CD4-positive, alpha-beta T cell treated with Interleukin-12 subunit alpha and Interleukin-12 subunit beta, for 1 hour (primary cell): ENCODE measurements around the gene TIPARP.

Experiments used
- DNase-seq: peaks from one replicate; pipeline ENCODE4 v3.0.0-alpha.2; 2020

The TIPARP gene

GRCh38 chr3:156743859-156744258 is 69.5 kb downstream of the TIPARP start:
- no peak for DNase-seq

- DNase-seq = no peak
Observed at GRCh38 chr3:156744631-156745030, 70.2 kb downstream of the TIPARP start.

GRCh38 chr3:156745766-156746165 is 71.4 kb downstream of the TIPARP start:
- DNase-seq = no peak

- DNase-seq = no peak
Observed at GRCh38 chr3:156747046-156747445, 72.7 kb downstream of the TIPARP start.

GRCh38 chr3:156749244-156749643 is 74.9 kb downstream of the TIPARP start:
- DNase-seq = no peak

- no peak for DNase-seq
Observed at GRCh38 chr3:156750191-156750873, 75.9 kb downstream of the TIPARP start.

- no peak for DNase-seq
Observed at GRCh38 chr3:156750874-156751245, 76.5 kb downstream of the TIPARP start.

GRCh38 chr3:156751461-156752025 is 77.2 kb downstream of the TIPARP start:
- DNase-seq = no peak
